ENCODE results near the gene CD276.
"Not testable (repeated sequence)": the region's sequence is repeated elsewhere in the genome, so short reads cannot be mapped to it uniquely, and the experiment has no call there.

CD276 gene

DNA sequence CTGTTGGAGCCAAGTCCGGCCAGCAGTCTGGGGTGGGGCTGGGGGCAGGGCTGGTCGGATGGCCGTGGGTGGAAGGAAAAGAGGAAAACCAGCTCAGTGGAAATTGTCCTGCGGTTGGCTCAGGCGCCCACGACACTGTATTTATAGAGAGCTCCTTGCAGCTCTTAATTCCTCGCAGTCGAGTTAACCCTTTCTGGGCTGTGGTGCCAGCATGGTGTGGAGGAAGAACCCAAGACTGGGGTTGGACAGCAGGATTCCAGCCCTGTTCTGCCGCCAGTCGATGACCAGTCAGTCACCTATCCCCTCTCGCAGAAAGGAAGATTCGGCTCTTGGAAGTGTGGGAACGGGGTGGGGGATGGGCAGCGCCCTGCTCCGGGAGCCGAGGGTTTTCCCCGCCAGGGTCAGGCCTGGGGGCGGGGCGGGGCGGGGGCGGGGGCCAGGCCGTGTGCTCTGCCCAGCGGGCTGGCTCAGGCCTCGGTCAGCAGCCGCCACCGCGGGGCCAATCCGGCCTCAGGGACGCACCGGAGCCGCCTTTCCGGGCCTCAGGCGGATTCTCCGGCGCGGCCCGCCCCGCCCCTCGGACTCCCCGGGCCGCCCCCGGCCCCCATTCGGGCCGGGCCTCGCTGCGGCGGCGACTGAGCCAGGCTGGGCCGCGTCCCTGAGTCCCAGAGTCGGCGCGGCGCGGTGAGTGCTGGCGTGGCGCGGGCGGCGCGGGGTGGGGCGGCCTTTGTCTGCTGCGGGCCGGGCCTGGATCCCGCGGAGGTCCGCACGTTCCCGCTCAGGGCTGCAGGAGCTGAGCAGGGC lies at the start of gene CD276:
TSS of gene CD276 (plus strand) at position 607 of the 804 bp plus-strand sequence. CDS start 15,257 bp downstream, outside the sequence.
- FAIRE-seq: no peak

DNA sequence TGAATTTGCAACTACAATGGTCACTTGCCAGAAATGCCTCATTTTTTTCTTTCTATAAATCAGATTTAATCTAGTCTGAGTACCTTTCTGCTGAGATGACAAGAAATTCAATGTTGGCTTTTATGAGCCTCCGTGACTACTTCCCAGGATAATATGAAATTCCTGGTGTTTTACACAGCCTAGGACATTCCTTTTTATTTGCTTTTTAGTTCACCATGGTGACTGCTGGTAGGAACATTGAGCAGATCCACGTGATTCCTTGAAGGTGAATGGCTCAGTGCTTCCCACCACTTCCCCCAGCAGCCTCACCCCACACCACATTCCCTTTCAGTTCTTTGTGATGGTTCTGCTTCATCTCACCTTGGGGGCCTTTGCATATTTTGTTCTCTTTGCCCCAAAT lies 46.7 kb upstream of the CD276 start:
- FAIRE-seq: no peak

DNA sequence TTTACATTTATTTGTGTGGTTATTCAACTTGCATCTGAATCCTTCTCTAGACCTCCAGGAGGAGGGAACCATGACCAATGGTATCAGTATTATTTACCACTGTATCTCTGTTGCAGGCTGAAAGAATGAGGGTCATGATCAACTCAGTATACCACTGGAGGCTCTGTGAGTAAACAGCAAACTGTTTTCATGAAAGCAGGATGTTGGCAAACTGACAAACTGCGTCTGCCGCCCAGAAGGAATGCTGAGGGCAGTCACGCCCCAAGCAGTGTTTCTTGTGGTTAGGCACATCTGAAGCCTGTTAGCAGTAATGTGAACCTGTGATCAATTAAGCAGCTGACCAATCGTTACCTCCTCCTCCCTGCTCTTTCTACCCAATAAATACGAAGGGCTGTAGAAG lies 44.7 kb upstream of the CD276 start:
- FAIRE-seq: not testable (repeated sequence)

DNA sequence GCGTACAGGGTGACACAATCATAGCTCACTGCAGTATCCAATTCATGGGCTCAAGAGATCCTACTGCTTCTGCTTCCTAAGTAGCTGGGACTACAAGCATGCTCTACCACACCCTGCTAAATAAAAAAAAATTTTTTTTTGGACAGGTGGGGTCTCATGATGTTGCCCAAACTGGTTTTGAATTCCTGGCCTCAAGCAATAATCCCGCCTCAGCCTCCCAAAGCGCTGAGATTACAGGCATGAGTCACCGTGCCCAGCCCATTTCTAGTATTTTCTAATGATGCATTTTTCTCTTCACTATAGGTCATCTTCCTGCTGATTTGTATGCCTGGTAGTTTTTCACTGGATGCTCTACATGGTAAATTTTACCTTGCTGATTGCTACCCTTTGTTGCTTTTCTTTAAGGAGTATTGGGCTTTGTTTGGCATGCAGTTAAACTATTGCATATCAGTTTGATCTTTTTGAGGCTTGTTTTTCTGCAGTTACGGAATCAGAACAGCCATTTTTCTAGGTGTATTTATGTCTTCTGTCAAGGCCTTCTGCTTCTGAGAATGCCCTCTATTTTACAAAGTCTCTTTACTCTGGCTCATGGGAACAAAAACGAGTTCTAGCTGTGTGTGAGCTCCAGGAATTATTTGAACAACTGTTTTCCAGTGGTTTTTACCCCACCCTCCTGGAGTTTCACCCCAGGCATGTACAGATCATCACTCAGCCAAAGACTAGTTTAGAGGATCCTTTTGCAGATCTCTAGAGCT lies 36.7 kb upstream of the CD276 start:
- no peak for FAIRE-seq

DNA sequence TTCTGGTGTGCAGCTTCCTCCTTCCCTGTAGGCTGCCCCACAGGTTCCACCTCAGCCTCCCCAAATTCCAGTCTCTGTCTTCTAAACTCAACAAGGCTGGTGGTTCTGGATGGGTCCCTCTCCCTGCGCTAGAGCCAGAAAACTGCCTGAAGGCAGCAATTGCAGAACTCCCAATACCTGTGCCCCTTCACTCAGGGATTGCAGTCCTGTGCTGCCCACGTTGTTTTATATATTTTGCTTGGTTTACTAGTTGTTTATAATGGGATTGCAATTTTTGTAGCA lies 36.2 kb upstream of the CD276 start:
- FAIRE-seq: no peak

DNA sequence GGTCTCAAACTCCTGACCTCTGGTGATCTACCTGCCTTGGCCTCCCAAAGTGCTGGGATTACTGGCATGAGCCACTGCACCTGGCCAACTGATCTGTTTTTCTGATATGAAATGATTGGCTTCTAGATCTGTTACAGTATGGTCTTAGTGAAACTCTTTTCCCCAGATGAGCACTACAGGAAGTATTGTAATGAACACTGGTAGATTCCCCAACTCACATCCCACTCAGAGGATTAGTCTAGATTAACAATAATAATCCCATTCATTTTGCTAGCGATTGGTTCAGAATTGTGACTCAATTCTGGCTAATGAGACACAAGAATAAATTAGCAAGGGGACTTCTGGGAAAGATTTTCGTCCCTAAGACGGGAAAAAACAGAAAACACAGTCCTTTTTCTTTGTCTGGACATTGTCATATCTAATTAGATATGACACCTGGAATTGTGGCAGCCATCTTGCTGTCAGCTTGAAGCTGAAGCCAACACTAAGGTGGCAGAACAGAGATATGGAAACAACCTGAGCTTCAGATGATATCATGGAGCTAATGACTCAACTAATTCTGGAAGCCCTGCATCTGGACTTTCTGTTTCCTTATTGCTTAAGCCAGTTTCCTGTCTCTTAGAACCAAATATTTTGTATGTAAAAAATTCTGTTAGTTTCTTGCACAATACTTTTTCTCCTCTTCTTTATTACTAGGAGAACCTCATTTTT lies 33.6 kb upstream of the CD276 start:
- no peak for FAIRE-seq

DNA sequence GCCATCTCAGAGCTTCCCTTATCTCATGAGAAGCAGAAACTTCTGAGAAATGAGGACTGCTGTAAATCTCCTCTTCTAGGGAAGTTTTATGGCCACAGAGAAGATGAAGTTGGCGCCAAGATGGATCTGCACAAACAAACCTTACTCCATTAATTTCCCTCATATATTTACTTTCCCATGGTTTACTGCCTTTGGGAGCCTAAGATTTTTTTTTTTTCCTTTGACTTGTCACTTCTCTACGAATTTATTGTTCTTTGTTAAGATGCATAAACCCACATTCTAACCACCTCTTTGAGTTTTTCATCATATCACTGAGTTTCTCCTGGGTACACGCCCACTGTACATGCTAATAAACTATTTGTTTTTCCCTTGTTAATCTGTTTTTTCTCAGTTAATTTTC lies 29.5 kb upstream of the CD276 start:
- FAIRE-seq: no peak

DNA sequence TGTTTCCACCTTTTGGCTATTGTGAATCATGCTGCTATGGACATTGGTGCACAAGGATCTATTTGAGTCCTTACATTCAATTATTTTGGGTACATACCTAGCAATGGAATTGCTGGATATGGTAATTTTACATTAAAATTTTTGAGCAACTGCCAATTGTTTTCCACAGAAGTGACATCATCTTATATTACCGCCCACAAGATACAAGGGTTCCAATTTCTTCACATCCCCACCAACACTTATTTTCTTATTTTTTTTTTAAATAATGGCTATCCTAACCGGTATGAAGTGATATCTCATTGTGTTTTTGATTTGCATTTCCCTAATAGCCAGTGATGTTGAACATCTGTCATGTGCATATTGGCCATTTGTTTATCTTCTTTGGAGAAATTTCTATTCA lies 28.5 kb upstream of the CD276 start:
- no peak for FAIRE-seq

DNA sequence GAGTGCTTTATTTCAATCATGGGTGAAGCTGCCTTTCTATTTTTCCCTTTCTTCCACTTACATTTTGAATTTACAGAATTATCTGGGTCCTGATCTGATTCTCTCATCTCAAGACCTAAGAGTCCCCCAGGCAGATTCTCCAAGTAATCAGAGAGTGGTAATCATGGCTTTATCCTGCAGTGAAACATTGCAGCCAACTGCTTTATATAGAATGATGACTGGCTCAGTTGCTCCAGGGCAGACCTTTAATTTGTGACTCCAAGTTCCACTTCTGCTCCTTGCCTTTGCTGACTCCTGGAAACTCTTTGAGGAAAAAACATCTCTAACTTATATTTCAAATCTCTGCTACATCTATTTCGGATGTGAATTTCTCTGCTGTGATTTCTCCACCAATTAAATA lies 25.5 kb upstream of the CD276 start:
- no peak for FAIRE-seq

DNA sequence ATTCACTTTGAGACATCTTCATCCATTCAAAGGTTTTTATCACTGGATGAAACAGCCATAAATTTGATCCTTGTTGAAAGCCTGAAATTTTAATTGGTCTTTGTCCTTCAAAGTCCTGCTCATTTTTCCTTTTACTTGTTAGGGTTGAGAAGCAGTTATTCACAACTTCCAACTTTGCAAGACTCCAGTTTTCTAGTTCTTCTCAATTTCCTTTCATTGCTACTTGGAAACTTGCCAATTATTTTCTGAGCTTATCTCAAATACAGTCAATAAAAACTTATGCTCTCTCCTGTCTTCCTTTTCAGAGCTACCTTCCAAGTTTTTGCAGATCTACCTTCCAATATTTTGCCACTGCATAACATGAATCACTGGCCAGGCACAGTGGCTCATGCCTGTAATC lies 23.7 kb upstream of the CD276 start:
- no peak for FAIRE-seq

DNA sequence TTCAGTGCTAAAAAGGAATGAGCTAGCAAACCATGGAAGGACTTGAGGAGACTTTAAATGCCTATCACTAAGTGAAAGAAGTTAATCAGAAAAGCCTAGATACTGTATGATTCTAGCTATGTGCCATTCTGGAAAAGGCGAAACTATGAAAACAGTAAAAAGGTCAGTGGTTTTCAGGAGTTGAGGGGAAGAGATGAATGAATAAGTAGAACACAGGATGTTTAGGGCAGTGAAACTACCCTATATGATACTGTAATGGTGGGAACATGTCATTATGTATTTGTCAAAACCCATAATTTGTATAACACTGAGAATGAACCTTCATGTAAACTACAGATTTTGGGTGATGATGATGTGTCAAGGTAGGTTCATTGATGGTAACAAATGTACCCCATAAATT lies 9.6 kb upstream of the CD276 start:
- no peak for FAIRE-seq

DNA sequence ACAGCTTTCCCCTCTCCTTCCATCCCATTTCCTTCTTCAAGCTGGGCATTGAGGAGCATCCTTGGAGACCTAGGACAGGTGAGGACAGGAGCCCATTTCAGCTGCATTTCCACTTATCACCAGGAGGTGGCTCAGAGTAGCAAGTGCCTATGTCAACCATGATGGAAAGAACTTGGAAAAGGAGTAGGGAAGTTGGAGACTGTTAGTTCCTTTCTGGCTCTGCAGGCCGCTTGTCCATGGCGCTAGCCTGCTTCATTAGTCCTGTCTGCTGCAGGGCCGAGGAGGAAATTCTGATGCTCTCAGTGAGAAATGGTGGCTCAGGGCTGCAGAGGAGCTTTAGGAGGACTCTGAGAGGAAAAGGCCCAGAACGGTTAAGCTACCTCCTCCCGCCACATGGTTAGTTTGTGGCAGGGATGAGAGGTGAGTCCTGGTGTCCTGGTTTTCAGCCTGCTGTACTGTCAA lies 7.0 kb upstream of the CD276 start:
- peak; percentile 61 for FAIRE-seq

DNA sequence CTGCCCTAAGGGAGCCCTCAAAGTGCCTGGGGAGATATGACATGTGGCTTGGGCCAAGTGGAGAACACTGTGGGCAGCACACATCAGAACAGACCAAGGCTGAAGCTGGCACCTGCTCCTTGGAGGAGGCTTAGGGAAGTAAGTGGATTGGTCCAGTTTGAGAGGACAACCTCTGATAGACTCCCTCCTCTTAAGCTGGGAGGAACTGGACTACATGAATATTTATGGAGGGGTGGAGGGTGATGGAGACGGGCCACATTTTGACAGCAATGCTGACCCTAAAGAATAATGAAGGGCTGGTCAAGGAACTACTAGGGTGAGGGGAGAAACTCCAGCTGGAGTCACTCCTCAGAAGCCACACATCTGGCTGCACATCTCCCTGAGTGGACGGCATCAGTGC lies 6.5 kb upstream of the CD276 start:
- FAIRE-seq: no peak

DNA sequence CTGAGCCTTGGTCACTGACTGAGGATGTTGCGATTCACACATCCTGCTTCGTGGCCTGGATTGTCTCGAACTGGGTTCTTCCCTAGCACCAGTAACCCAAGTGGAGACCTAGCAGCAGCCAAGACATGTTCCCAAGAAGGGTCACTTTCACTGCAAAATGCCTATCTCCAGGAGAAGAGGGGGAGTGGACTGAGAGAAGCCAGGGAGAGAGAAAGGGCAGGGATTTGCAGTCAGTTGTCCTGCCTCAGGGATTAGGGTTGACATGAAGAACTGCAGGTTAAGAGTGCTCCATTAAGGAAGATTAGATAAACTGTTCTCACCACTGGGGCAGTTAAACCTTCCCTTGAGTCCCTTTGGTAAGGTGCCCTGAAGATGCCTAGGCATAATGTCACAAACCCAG lies 5.7 kb upstream of the CD276 start:
- no peak for FAIRE-seq

DNA sequence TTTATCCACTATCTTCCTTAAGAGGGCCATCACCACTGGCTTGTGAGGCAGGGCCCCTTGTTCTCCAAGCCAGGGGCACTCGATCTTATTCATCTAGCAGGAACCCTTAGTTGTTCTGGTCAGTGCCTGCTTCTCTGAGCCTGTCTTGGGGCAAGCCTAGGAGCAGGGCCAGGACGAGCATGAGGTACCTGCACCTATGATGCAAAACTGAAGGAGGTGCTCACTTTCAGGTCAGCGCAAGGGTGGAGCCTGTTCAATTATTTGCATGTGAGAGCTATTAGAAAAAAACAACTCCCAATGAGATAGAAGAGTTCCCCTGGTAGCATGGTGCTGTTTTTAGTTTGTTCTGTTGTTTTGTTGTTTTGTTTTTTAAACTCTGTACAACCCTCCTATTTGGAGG lies 5.0 kb upstream of the CD276 start:
- FAIRE-seq: no peak

DNA sequence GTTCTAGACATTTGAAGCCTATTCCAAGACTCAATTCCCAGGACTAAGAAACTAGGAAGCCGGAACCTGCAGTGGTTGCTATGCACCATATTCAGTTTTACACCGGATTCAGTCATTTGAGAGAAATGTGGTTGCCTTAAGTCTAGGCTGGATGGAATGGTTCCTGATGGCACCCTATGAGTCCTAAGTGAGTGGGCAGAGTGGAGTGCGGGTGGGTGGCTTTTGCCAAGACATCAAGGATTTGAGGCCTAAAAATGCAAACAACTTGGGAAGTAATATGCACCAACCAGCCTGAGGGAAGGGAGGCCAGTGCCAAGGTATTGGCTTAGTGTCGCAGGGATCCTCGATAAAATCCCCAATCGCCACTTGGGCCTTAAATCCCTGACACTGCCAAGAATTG lies 4.2 kb upstream of the CD276 start:
- FAIRE-seq: no peak

DNA sequence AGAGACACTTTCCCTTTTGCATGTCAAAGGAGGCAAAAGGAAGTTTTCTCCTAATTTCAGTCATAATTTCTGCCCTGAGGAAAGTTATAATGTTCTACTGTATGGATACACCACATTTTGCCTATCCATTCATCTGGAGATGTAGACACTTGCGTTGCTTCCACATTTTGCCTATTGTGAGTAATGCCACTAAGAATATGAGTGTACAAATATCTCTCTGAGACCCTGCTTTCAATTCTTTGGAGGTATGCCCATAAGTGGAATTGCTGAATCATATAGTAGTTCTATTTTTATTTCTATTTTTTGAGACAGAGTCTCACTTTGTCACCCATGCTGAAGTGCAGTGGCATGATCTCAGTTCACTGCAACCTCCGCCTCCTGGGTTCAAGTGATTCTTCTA lies 3.6 kb upstream of the CD276 start:
- no peak for FAIRE-seq

DNA sequence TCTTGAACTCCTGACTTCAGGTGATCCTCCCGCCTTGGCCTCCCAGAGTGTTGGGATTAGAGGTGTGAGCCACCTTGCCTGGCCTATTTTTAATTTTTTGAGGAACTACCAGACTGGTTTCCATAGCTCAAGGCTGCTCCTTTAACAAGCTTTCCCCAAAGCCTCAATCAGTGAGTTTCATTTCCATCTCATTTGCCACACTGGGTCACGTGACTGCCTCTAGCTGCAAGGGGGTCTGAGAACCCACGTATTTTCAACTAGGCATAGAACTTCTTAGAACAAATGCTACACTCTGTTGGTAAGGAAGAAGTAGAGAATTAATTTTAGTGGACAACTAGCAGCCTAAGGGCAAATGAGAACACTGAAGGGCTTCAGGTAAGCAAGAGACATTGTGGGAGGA lies 3.1 kb upstream of the CD276 start:
- no peak for FAIRE-seq

DNA sequence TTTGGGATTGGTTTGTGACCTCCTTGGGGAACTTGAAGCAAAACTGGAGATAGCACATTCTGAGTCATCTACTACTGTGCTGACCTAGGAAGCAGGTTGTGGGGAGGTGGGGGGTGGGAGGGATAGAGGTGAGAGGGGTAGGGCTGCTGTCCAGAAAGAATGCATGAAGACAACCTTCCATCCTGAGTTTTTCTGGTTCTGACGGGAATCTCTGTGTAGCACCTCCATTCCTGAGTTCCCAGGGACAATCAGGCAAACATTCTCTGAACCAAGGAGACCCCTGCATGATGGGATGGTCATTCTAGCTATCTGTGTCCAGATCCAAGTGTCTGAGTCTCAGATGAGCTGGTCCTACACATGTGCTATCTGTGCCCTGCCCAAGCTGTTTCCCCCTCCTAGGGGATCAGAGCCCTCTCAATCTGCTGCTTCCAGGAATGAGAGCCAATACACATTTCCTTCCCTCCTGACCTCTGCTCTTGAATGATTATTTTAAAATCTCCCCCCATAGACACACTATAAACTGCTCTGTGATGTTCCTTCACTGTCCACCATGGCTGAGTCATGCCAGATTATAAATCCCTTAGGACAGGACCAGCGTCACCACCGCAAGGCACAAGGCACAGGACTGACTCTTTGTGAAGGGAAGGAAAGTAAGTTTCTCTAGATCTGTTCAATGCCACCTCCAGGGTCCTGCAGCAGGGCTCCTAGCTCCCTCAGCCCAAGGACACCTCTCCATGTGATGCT lies 2.2 kb upstream of the CD276 start:
- no peak for FAIRE-seq

DNA sequence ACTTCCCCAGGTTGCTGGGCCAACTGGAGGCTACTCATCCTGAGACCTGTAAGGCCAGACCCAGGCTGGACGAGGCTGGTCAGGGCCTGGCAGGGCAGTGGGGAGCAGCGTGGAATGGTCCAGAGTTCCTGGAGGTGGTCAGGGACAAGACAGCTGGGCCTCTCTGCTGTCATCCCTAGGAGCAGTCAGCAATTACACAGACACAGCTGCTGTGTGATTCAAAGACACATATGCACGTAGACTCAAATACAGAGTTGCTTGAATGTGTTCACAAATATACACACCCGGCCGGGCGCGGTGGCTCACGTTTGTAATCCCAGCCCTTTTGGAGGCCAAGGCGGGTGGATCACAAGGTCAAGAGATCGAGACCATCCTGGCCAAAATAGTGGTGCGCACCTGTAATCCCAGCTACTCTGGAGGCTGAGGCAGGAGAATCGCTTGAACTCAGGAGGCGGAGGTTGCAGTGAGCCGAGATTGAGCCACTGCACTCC lies 1.5 kb upstream of the CD276 start:
- no peak for FAIRE-seq

DNA sequence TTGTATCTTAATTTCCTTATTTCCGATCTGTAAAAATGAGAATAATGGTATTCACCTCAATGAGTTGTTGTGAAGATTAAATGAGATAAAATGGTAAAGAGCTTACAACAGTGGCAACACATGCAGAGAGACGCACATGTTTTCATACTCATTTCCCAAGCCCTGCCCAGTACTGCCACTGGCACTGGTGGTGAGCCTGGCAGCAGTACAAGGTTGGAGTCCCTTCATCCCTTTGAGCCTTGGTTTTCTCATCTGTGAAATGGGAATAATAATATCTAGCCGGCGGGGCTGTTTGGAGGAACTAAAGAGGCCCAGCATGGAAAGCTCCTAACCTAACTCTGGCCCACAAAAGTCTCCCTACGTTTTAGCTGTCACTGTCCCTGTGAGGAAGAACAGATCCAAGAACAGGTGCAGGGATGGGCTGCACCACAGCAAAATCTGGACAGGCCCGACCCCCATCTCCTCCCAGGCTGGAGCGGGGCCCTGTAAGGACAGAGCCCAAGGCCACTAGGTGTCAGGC lies 866 bp upstream of the CD276 start:
- FAIRE-seq: no peak

DNA sequence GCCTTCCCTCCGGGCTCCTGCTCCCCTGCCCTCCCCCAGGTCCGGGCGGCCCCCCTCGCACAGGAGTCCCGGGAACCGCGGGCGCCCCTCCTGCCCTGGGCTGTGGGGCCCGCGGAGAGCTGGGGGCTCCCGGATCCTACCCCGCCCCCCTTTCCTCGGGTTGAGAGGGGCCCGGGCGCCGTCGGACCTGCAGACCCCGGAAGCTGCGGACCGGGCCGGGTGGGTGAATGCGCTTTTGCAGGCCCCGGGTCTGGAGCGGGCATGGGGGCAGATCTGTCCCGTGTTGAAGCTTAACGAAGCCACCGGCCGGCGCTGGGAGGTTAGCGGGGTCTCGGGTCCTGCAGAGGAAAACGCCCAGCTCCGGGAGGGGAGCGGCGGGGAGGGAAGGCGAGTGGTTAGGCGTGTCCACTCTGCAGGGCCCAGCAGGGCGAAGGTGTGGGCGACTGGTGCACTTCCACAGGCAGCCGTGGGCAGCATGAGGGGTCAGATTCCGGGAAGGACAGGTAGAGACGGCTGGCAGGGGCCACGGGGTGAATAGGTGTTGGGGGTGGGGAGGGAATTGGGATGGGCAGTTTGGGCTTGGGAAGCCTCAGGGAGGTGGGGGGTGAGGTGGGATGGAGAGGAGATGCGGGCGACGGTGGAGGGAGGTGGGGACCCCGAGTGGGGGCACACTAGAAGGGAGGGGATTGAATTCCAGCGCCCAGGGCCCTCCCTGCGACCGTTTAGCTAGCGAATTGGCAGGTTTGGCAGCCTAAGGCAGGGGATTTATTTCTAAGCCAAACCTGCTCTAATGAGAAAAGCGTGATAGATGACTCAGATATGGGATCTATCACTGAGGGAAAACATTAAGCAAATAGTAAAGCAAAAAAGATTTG lies 635 bp downstream of the CD276 start:
- FAIRE-seq: no peak
